H1 (cell line): Measurements from ENCODE around the gene VWA1. TPM values are rescaled to one million over a fixed set of nuclear protein-coding genes. Genes with fewer than 3 reads are reported as not detected.

Source experiments
- CTCF ChIA-PET: fragments of 300-600 bp; sonication (Branson Sonifier 250); formaldehyde crosslinking; loops from one replicate; lab custom pipeline; 2021; ENCODE audit not compliant: partially characterized antibody; lab: Charles Lee
- POLR2A ChIA-PET: fragments of 300-600 bp; sonication (Branson Sonifier 250); formaldehyde crosslinking; loops from one replicate; lab custom pipeline; 2021; ENCODE audit warnings: inconsistent platforms; ENCODE audit not compliant: partially characterized antibody; lab: Charles Lee
- DNase-seq, 2 experiments: peaks; one replicate each; pipeline versions ENCODE4 v3.0.0 to v3.0.0-alpha.2; 2010 to 2022; ENCODE audit warnings: low spot score in 2 of 2, low read depth in 1 of 2, mixed read lengths in 1 of 2
- FAIRE-seq: peaks from 2 replicates; lab custom pipeline; 2011; peaks lifted over from hg19 to GRCh38; lab: Jason Lieb, UNC
- H2AFZ ChIP-seq: 2 replicates; pipeline ENCODE4 v1.8.1; 2012; ENCODE audit warnings: low read length, inconsistent platforms
- H2AK5ac ChIP-seq: 2 replicates; pipeline ENCODE4 v1.6.1; 2013; ENCODE audit warnings: low read depth, low read length
- H2BK120ac ChIP-seq: replicated peaks from 2 replicates; pipeline ENCODE3; 2013; ENCODE audit warnings: low read depth, low read length, inconsistent platforms
- H2BK12ac ChIP-seq: 2 replicates; pipeline ENCODE4 v1.6.1; 2013; ENCODE audit warnings: low read depth, low read length
- H2BK15ac ChIP-seq: 2 replicates; pipeline ENCODE4 v1.6.1; 2013; ENCODE audit warnings: low read length
- H2BK20ac ChIP-seq: 2 replicates; pipeline ENCODE4 v1.6.1; 2013; ENCODE audit warnings: low read length
- H2BK5ac ChIP-seq: 2 replicates; pipeline ENCODE4 v1.6.1; 2013; ENCODE audit warnings: low read depth, low read length
- H3K14ac ChIP-seq: 2 replicates; pipeline ENCODE4 v1.6.1; 2013; ENCODE audit warnings: inconsistent platforms; ENCODE audit not compliant: insufficient read length
- H3K18ac ChIP-seq: 2 replicates; pipeline ENCODE4 v1.6.1; 2013; ENCODE audit warnings: low read length; ENCODE audit errors: extremely low read depth
- H3K23ac ChIP-seq: 2 replicates; pipeline ENCODE4 v1.6.1; 2013; ENCODE audit warnings: inconsistent platforms; ENCODE audit not compliant: insufficient read length
- H3K23me2 ChIP-seq: 2 replicates; pipeline ENCODE4 v1.6.1; 2013; ENCODE audit warnings: low read depth, low read length
- H3K27ac ChIP-seq: 2 replicates; pipeline ENCODE4 v1.6.1; 2011; ENCODE audit warnings: low read depth, low read length, inconsistent platforms
- H3K27me3 ChIP-seq, 4 experiments: replicated peaks in 1 of 4; 1 replicate in 1 of 4; 2 replicates in 3 of 4; pipeline versions ENCODE4 v1.6.1 to v1.8.1; 2011 to 2013; ENCODE audit warnings: low read length in 3 of 4, mild to moderate bottlenecking in 3 of 4, inconsistent platforms in 2 of 4, mixed read lengths in 2 of 4, moderate library complexity in 1 of 4; ENCODE audit not compliant: control insufficient read depth in 3 of 4, insufficient read depth in 3 of 4; ENCODE audit errors: extremely low read depth in 1 of 4
- H3K36me3 ChIP-seq, 4 experiments: 2 replicates each; pipeline versions ENCODE4 v1.6.1 to v1.8.1; 2011 to 2013; ENCODE audit warnings: mild to moderate bottlenecking in 4 of 4, low read length in 3 of 4, moderate library complexity in 2 of 4, control low read depth in 1 of 4, inconsistent platforms in 1 of 4; ENCODE audit not compliant: insufficient read depth in 4 of 4, control insufficient read depth in 2 of 4
- H3K4ac ChIP-seq: replicated peaks from 2 replicates; pipeline ENCODE3; 2013; ENCODE audit warnings: low read length, low read depth, mixed read lengths, inconsistent platforms; ENCODE audit not compliant: insufficient read length
- H3K4me1 ChIP-seq, 4 experiments: replicated peaks in 1 of 4; 1 replicate in 1 of 4; 2 replicates in 3 of 4; pipeline versions ENCODE4 v1.6.1 to v1.8.1; 2011 to 2013; ENCODE audit warnings: low read length in 3 of 4, inconsistent platforms in 2 of 4, mixed read lengths in 1 of 4; ENCODE audit not compliant: insufficient read depth in 4 of 4, control insufficient read depth in 3 of 4
- H3K4me2 ChIP-seq, 2 experiments: 2 replicates each; pipeline versions ENCODE4 v1.6.1 to v1.8.1; 2011 to 2013; ENCODE audit warnings: low read depth in 2 of 2, low read length in 2 of 2, control low read depth in 1 of 2, inconsistent platforms in 1 of 2, mild to moderate bottlenecking in 1 of 2; ENCODE audit not compliant: insufficient read depth in 1 of 2
- H3K4me3 ChIP-seq, 4 experiments: fragments of 200-600, 300-600 bp in 1 of 4; sonication (generic), shearing (Covaris generic), sonication (Bioruptor Twin) in 1 of 4; 2 replicates each; pipeline versions ENCODE4 v1.5.1 to v1.8.1; 2011 to 2016; ENCODE audit warnings: low read length in 4 of 4, low read depth in 3 of 4, control low read depth in 2 of 4, inconsistent platforms in 2 of 4, mild to moderate bottlenecking in 2 of 4, mixed read lengths in 1 of 4, moderate library complexity in 1 of 4; ENCODE audit not compliant: insufficient read depth in 2 of 4; ENCODE audit errors: extremely low read depth in 1 of 4
- H3K56ac ChIP-seq: replicated peaks from 2 replicates; pipeline ENCODE3; 2013; ENCODE audit warnings: low read depth, mild to moderate bottlenecking, mixed read lengths, low read length, inconsistent platforms; ENCODE audit not compliant: insufficient read length
- H3K79me1 ChIP-seq: 2 replicates; pipeline ENCODE4 v1.6.1; 2013; ENCODE audit warnings: low read depth, low read length, control low read depth
- H3K79me2 ChIP-seq, 2 experiments: 2 replicates each; pipeline versions ENCODE4 v1.6.1 to v1.8.1; 2012 to 2013; ENCODE audit warnings: low read length in 2 of 2, mild to moderate bottlenecking in 2 of 2, inconsistent platforms in 1 of 2; ENCODE audit not compliant: insufficient read depth in 2 of 2, control insufficient read depth in 1 of 2
- H3K9ac ChIP-seq, 4 experiments: replicated peaks in 1 of 4; 1 replicate in 1 of 4; 2 replicates in 3 of 4; pipeline versions ENCODE4 v1.6.1 to v1.8.1; 2011 to 2013; ENCODE audit warnings: low read depth in 3 of 4, low read length in 3 of 4, control low read depth in 2 of 4, mild to moderate bottlenecking in 2 of 4, moderate library complexity in 2 of 4, inconsistent platforms in 1 of 4; ENCODE audit errors: extremely low read depth in 1 of 4
- H3K9me3 ChIP-seq, 2 experiments: 2 replicates each; pipeline versions ENCODE4 v1.6.1 to v1.8.1; 2012 to 2013; ENCODE audit warnings: mild to moderate bottlenecking in 2 of 2, moderate library complexity in 2 of 2, control low read depth in 1 of 2, inconsistent platforms in 1 of 2, low read depth in 1 of 2, low read length in 1 of 2, mixed read lengths in 1 of 2; ENCODE audit not compliant: insufficient read depth in 2 of 2
- H4K20me1 ChIP-seq, 2 experiments: replicated peaks in 1 of 2; 2 replicates each; pipeline versions ENCODE3 to v1.8.1; 2011 to 2013; ENCODE audit warnings: inconsistent platforms in 2 of 2, low read length in 2 of 2, mild to moderate bottlenecking in 1 of 2; ENCODE audit not compliant: insufficient read depth in 2 of 2, control insufficient read depth in 1 of 2
- H4K5ac ChIP-seq: 2 replicates; pipeline ENCODE4 v1.6.1; 2013; ENCODE audit warnings: low read length, low read depth, mixed read lengths, inconsistent platforms; ENCODE audit not compliant: insufficient read length
- H4K8ac ChIP-seq: 2 replicates; pipeline ENCODE4 v1.8.0; 2013; ENCODE audit warnings: mild to moderate bottlenecking, moderate library complexity, low read length, inconsistent platforms; ENCODE audit not compliant: insufficient read depth; ENCODE audit errors: extremely low read depth
- H4K91ac ChIP-seq: replicated peaks from 2 replicates; pipeline ENCODE3; 2013; ENCODE audit warnings: low read length, mixed read lengths, inconsistent platforms; ENCODE audit not compliant: insufficient read length
- WGBS, 2 experiments: shearing (Covaris generic) in 1 of 2; methylation state at CpG; one replicate each; pipeline versions ENCODE4 v1.1.6 to v1.1.7; 2013 to 2015; ENCODE audit warnings: low lambda C conversion rate in 2 of 2, mixed read lengths in 2 of 2, inconsistent platforms in 1 of 2, low coverage in 1 of 2, missing lambda C conversion rate in 1 of 2; ENCODE audit not compliant: insufficient replicate concordance in 2 of 2, insufficient coverage in 1 of 2, insufficient read length in 1 of 2; ENCODE audit errors: extremely low coverage in 1 of 2, missing lambda C conversion rate in 1 of 2; 5-methylcytosine and 5-hydroxymethylcytosine counted together
- polyA plus RNA-seq, 7 experiments: library from polyadenylated mRNA; depleted of rRNA in 3 of 7; stranded (reverse) in 5 of 7; unstranded in 2 of 7; fragments of >200 nt in 5 of 7; fragments of 200-250 nt in 2 of 7; gene quantifications; 1 replicate in 5 of 7; 2 replicates in 1 of 7; 4 replicates in 1 of 7; pipeline versions ENCODE4 v1.2.1 to v1.2.3, GENCODE V29; 2011 to 2013; ENCODE audit warnings: missing spikeins in 2 of 7, mixed read lengths in 2 of 7
- total RNA-seq: library from RNA; stranded (reverse); fragmentation: NEBNext Ultra II Directional; extraction: Animal tissue kit (Norgen Biotek cat#: 25700); gene quantifications from 2 replicates; pipeline ENCODE4 v1.2.1, GENCODE V29; 2021

Gene VWA1
- total and polyA plus RNA-seq, 2 of the 8 experiments (the other 6 are each of a cell fraction or from before 2014, with no cell fraction given) = 16.0 to 36.6 TPM

GRCh38 chr1:1460540-1461130, 25.1 kb downstream of the VWA1 start:
- POLR2A ChIA-PET = interaction anchor here (0.6 to 3.8 kb wide), 3 partner anchors 27 to 272 kb away, joined by 3 to 10 read pairs (median 3); no protein-coding TSS in a partner anchor
- Histone ChIP-seq H3K4ac (no peak overlapping the region), H2BK15ac (no peak overlapping the region), H2AFZ (no peak overlapping the region), H4K20me1 (no peaks in the 10 kb centered on the region), H4K8ac (no peak overlapping the region; the same call in 1 of the 2 replicates), H3K4me3 (no peak overlapping the region), H3K9ac (no peak overlapping the region), H3K23ac (no peak overlapping the region), H3K14ac (no peak overlapping the region), H3K27ac (no peak overlapping the region), H3K56ac (no peak overlapping the region), H3K4me1 (no peaks in the 10 kb centered on the region), H3K79me2 (no peaks in the 10 kb centered on the region), H2BK12ac (no peak overlapping the region), H2AK5ac (no peak overlapping the region), H3K23me2 (no peaks in the 10 kb centered on the region), H3K27me3 (no peaks in the 10 kb centered on the region), H3K36me3 (no peaks in the 10 kb centered on the region), H2BK5ac (no peak overlapping the region), H3K18ac (no peak overlapping the region), H3K4me2 (no peak overlapping the region), H4K5ac (no peak overlapping the region), H3K79me1 (no peaks in the 10 kb centered on the region), H4K91ac (no peak overlapping the region), H2BK20ac (no peak overlapping the region), H2BK120ac (no peak overlapping the region), H3K9me3 (no peaks in the 10 kb centered on the region)
- DNase-seq (no peak), FAIRE-seq (no peak)
- WGBS, 2 experiments = 95% methylated on average over 14 of the region's 27 CpGs; no CpG with 5 or more reads in 1 of the 2 experiments
- CTCF ChIA-PET = interaction anchor here (1.5 kb wide), 1 partner anchor 26 kb away, joined by 6 read pairs; no protein-coding TSS in a partner anchor
